Measurements from ENCODE around the gene N4BP2. TPM values are rescaled to one million over a fixed set of nuclear protein-coding genes. Genes with fewer than 3 reads are reported as not detected.

Gene N4BP2
- polyA plus RNA-seq, 1 donor = 16.9 TPM

DNA sequence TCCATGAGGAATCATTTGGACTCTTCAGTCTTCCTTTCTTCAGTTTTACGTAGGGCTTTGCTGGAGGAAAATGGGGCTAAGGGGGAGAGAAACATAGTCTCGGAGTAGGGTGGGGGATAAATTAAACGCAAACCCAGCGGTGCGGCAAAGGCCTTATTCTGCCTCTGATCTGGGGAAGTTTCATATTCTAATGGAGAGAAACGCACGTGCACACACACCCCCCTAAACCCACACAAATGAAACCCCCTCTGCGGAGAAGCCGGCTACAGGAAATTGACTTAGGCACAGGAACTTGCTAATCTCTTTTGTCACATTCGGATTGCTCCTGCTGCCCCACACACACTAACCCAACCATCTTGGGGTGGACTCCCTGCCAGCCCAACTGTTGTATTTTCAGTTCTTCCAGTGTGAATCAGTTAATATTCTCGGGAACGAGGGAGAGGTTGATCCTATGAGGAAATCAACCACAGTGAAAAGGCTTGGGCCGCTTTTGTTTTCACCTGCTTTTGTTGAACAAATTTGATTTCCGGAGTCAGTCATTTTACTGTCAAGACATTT is 140.2 kb downstream of the N4BP2 start, which contains the start of gene RHOH:
Gene RHOH (plus strand): TSS at position 308 of the 558 bp plus-strand sequence. CDS start 46,356 bp downstream, outside the sequence.
- 88% methylated on average over 9 of the region's 14 CpGs for WGBS (ENCODE audit: insufficient coverage, low lambda C conversion rate)
- Histone ChIP-seq H3K4me3 (ENCODE audit: low read length) (peak within 1 kb of the TSS; percentile 11), H3K4me1 (ENCODE audit: control insufficient read depth, insufficient read depth, low read length) (peaks cover 13% of the 10 kb centered on the region), H3K27ac (ENCODE audit: low read length) (no peak within 1 kb of the TSS), H3K27me3 (ENCODE audit: control insufficient read depth, insufficient read depth, low read length) (no peaks in the 10 kb centered on the region), H3K36me3 (ENCODE audit: control insufficient read depth, insufficient read depth, low read length) (no peaks in the 10 kb centered on the region), H3K9me3 (ENCODE audit: control insufficient read depth, low read depth, low read length) (no peaks in the 10 kb centered on the region)
- no peak for DNase-seq

DNA sequence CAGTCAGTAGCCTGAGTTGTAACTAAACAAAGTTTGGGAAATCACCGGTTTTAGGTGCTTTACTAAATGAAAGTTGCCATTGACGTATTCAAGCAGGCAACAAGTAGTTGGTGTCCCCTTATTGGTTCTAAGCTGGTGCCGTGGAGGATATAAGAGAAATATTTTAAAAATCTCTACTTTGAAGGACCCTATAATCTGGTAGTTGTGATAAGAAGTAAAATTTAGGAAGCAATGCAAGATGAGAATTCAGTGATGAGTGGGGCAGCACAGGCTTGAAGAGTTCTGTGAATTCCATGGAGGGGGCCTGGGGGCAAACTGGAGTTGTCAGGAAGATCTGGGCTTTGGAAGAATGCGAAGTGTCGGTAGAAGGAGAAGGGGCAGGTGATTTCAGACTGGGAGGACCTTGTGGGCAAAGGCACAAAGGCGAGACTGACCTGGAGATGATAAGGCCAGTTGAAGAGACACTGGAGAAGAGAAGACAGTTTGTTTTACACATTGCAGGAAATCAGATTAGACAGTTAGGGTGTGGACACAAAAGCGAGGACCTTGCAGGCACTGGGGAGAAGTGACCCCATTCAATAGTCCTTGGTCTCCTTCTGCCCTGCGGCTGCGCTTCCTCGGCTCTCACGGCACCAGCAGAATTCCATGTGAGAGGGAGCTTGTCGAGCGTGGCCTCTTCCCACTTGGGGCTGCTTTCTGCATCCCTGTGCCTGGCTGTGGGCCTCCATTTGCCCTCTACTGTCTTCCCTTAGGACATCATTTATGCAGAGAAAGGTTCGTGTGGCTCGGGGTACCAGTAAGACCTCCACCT is 141.4 kb downstream of the N4BP2 start:
- whole genome bisulfite sequencing (ENCODE audit: insufficient coverage, low lambda C conversion rate) = 75% methylated on average over 4 of the region's 15 CpGs
- Histone ChIP-seq H3K9me3 (ENCODE audit: control insufficient read depth, low read depth, low read length) (no peaks in the 10 kb centered on the region), H3K27ac (ENCODE audit: low read length) (no peak overlapping the region), H3K4me3 (ENCODE audit: low read length) (peak overlapping the region; percentile 11), H3K36me3 (ENCODE audit: control insufficient read depth, insufficient read depth, low read length) (no peaks in the 10 kb centered on the region), H3K4me1 (ENCODE audit: control insufficient read depth, insufficient read depth, low read length) (peaks cover 5% of the 10 kb centered on the region), H3K27me3 (ENCODE audit: control insufficient read depth, insufficient read depth, low read length) (no peaks in the 10 kb centered on the region)
- no peak for DNase-seq

DNA sequence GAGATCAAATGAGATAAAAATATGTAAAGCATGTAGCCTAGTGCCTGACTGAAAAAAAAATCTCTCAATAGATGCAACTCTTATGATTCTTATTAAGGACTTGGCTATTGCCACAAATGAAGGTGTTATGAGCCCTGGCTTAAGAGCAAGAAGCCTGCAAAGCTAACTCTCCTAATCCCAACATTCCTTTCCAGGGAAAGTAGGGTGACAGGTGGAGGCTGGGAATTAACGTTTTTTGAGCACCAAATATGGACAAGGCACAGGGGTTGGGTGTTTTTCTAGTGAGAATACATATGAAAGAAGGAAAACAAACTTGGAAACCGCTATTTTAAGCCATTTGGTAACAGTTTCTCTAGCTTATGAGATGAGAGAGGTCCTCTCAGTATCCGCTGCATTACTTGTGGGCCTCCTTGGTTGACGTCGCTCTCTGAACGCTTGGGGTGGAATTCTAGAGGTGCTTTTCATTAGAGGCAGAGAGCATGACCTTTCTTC is 142.6 kb downstream of the N4BP2 start:
- Histone ChIP-seq H3K27me3 (ENCODE audit: control insufficient read depth, insufficient read depth, low read length) (no peaks in the 10 kb centered on the region), H3K4me3 (ENCODE audit: low read length) (no peak overlapping the region), H3K9me3 (ENCODE audit: control insufficient read depth, low read depth, low read length) (no peaks in the 10 kb centered on the region), H3K36me3 (ENCODE audit: control insufficient read depth, insufficient read depth, low read length) (no peaks in the 10 kb centered on the region), H3K4me1 (ENCODE audit: control insufficient read depth, insufficient read depth, low read length) (peaks cover 4% of the 10 kb centered on the region), H3K27ac (ENCODE audit: low read length) (no peak overlapping the region)
- no CpG with 5 or more reads among the region's 6 CpGs for WGBS (ENCODE audit: insufficient coverage, low lambda C conversion rate)
- no peak for DNase-seq

DNA sequence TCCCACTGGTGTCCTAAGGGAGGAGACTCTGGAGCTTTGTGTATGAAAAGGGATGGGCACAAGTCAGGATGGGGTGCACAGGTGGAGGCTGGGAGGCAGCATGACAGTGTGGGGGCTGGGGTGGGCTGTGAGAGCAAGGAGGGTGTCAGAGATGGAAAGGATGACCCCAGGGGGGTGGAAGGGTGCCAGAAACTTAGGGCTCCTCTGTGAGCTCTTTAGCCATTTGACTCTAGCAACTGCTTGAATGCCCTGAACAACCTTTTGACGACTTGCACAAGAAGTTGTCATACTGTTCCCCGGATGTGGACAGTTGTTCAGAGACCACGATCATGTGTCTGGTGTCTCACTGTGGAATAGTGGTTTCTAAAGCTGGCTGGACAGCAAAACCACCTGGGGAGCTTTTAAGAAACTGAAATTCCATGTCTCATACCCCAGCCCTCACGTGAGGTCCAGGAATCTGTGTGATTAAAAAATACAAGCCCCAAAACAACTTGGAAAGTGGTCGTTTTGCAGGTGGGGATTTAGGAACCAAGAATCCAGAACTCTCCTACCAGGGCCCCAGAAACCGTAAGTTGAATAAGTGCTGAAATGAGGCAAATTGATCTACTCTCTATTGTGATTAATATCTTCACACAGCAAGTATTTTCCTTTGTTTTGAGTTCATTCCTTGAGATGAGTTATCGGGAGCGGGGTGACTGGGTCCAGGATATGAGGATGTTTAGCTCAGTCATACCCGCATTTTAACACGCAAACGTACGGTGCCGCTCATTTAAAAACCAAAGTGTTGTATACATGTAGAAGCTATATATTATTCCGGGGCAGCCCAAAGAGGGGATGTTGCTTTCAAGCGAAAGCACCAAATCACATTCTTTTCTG is 143.6 kb downstream of the N4BP2 start:
- H3K27ac ChIP-seq (ENCODE audit: low read length) = peak overlapping the region; percentile 18
- no peaks in the 10 kb centered on the region for H3K9me3 ChIP-seq (ENCODE audit: control insufficient read depth, low read depth, low read length)
- no peaks in the 10 kb centered on the region for H3K36me3 ChIP-seq (ENCODE audit: control insufficient read depth, insufficient read depth, low read length)
- no peak for DNase-seq
- no peaks in the 10 kb centered on the region for H3K27me3 ChIP-seq (ENCODE audit: control insufficient read depth, insufficient read depth, low read length)
- no CpG with 5 or more reads among the region's 15 CpGs for WGBS (ENCODE audit: insufficient coverage, low lambda C conversion rate)
- H3K4me1 ChIP-seq (ENCODE audit: control insufficient read depth, insufficient read depth, low read length) = no peaks in the 10 kb centered on the region
- no peak overlapping the region for H3K4me3 ChIP-seq (ENCODE audit: low read length)

DNA sequence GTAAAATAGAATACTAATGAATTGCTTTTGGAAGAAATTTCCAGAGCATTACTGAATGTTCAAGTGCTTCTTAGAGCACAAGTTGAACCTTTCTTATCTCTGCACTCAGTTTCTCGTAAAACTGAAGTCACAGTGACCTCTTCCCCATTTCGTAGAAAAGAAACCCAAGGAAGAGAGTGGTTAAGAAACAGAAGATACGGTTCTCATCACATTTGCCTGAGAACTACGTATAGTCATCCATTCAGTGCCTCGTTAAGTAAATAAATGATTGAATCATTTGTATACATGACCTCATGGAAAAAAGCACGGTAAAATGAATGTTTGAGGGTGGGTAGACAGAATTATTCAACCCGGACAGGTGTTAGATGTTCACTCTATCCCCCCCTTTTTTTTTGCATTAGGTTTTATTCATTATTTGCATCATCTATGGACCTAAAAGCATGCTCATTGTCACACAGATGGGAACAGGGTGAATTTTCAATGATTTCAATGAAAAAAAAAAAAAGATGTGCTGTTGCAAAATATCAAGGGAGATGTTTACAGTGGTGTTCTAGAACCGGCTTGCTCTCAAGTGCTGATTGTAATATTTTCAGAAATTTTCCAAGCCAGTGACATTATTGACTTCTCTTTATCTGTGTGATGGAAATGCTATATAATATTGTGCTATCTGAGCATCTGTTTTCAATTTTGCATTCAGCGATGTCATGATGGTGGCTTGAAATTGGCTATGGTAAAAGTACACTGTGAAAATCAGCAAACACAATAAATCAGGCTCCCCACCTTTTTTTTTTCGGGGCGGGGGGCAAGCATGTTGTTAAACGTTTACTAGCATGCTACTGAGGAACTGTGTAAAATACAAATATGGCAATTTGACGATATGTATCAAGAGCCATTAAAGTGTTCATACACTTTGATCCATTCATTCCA is 144.5 kb downstream of the N4BP2 start:
- Histone ChIP-seq H3K27ac (ENCODE audit: low read length) (peak overlapping the region; percentile 18), H3K4me3 (ENCODE audit: low read length) (no peak overlapping the region), H3K9me3 (ENCODE audit: control insufficient read depth, low read depth, low read length) (no peaks in the 10 kb centered on the region), H3K36me3 (ENCODE audit: control insufficient read depth, insufficient read depth, low read length) (no peaks in the 10 kb centered on the region), H3K27me3 (ENCODE audit: control insufficient read depth, insufficient read depth, low read length) (no peaks in the 10 kb centered on the region), H3K4me1 (ENCODE audit: control insufficient read depth, insufficient read depth, low read length) (no peaks in the 10 kb centered on the region)
- DNase-seq = no peak
- 100% methylated on average over 2 of the region's 13 CpGs for WGBS (ENCODE audit: insufficient coverage, low lambda C conversion rate)

DNA sequence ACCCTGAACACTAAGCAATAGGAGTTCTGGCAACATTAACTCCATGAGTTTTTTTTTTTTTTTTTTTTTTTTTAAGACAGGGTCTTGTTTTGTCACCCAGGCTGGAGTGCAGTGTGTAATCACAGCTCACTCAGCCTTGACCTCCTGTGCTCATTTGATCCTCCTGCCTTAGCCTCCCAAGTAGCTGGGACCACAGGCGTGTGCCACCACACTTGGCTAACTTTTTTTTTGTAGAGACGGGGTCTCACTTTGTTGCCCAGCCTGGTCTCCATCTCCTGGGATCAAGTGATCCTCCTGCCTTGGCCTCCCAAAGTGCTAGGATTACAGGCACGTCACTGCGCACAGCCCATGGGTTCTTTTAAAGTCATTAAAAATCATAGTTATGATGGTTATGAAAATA is 145.2 kb downstream of the N4BP2 start:
- no peak overlapping the region for H3K27ac ChIP-seq (ENCODE audit: low read length)
- H3K27me3 ChIP-seq (ENCODE audit: control insufficient read depth, insufficient read depth, low read length) = no peaks in the 10 kb centered on the region
- no peak for DNase-seq
- WGBS (ENCODE audit: insufficient coverage, low lambda C conversion rate) = no CpG with 5 or more reads among the region's 4 CpGs
- no peaks in the 10 kb centered on the region for H3K36me3 ChIP-seq (ENCODE audit: control insufficient read depth, insufficient read depth, low read length)
- no peak overlapping the region for H3K4me3 ChIP-seq (ENCODE audit: low read length)
- no peaks in the 10 kb centered on the region for H3K4me1 ChIP-seq (ENCODE audit: control insufficient read depth, insufficient read depth, low read length)
- no peaks in the 10 kb centered on the region for H3K9me3 ChIP-seq (ENCODE audit: control insufficient read depth, low read depth, low read length)

DNA sequence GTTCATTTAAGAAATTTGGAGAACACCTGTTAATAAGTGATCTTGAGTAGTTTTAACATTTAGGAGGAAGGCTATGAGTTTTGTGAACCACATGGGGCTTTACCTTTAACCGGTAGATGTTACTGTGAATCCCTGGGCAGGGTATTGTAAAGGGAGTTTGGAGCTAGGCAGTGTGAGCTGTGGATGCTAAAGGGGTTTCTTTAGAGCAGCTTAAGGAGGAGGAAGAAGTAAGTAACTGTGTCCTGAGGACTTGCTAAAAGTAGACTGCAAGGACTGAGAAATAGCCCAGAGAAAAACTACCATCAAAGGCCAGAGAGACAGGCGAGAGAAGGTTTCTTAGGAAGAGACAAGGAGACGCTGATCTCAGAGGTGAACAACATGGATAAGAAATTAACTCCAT is 145.8 kb downstream of the N4BP2 start:
- Histone ChIP-seq H3K9me3 (ENCODE audit: control insufficient read depth, low read depth, low read length) (no peaks in the 10 kb centered on the region), H3K4me3 (ENCODE audit: low read length) (no peak overlapping the region), H3K27ac (ENCODE audit: low read length) (no peak overlapping the region), H3K27me3 (ENCODE audit: control insufficient read depth, insufficient read depth, low read length) (no peaks in the 10 kb centered on the region), H3K36me3 (ENCODE audit: control insufficient read depth, insufficient read depth, low read length) (no peaks in the 10 kb centered on the region), H3K4me1 (ENCODE audit: control insufficient read depth, insufficient read depth, low read length) (no peaks in the 10 kb centered on the region)
- 84% methylated on average over 2 of the region's 3 CpGs for WGBS (ENCODE audit: insufficient coverage, low lambda C conversion rate)
- no peak for DNase-seq

DNA sequence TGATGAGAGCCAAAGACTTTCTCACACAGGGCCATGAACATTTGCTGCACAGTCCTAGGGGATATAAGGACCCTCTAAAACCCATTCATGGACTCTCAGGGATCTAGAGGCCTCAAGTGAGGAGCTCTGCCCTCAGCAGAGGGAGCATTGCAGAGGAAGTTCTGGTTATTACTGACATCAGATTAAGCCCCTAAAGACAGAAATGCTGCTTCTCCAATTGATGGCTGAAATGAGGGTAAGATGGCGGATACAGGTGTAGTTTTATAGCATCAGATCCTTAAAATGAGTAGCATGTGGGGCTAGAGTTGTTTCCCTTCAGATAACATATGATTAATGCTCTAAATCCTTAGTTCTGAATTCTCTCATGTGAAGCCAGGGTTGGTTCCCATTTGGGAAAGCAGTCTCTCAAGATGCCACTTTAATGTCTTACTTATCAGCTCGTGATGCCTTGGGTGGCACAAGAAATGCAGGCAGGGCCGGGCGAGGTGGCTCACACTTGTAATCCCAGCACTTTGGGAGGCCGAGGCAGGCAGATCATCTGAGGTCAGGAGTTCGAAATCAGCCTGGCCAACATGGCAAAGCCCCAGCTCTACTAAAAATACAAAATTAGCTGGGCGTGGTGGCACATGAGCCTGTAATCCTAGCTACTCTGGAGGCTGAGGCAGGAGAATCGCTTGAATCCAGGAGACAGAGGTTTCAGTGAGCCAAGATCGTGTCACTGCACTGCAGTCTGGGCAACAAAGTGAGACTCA is 148.0 kb downstream of the N4BP2 start:
- no CpG with 5 or more reads among the region's 9 CpGs for WGBS (ENCODE audit: insufficient coverage, low lambda C conversion rate)
- Histone ChIP-seq H3K4me3 (ENCODE audit: low read length) (no peak overlapping the region), H3K27ac (ENCODE audit: low read length) (no peak overlapping the region)

More for the DNA sequence above, 148.0 kb downstream of the N4BP2 start:
- Histone ChIP-seq H3K36me3 (ENCODE audit: control insufficient read depth, insufficient read depth, low read length) (no peaks in the 10 kb centered on the region), H3K27me3 (ENCODE audit: control insufficient read depth, insufficient read depth, low read length) (no peaks in the 10 kb centered on the region), H3K4me1 (ENCODE audit: control insufficient read depth, insufficient read depth, low read length) (no peaks in the 10 kb centered on the region), H3K9me3 (ENCODE audit: control insufficient read depth, low read depth, low read length) (no peaks in the 10 kb centered on the region)
- DNase-seq = no peak
